Stimulated activated naive CD8-positive, alpha-beta T cell treated with anti-CD3 and anti-CD28 coated beads, Interleukin-15, Interleukin-2, amounts not matched to agents 100 U/mL and 50 U/mL, for 24 hours (primary cell): ENCODE data around the gene TMEM187.
A peak's percentile ranks its signal among the peaks of the same experiment; 100 is the strongest.

Source experiments
- ATAC-seq: fragments of 150-1000 bp; cut with Tn5 transposase; one replicate; pipeline ENCODE4 v1.10.0; 2021
- DNase-seq: peaks from one replicate; pipeline ENCODE4 v3.0.0; 2021

The TMEM187 gene

GRCh38 chrX:153934762-153935325 is 37.7 kb upstream of the TMEM187 start, which contains the start of gene NAA10:
NAA10 (minus strand) TSS chrX:153935037; CDS start chrX:153934904, 133 bp downstream.
- ATAC-seq, result peak; percentile 91
- peak; percentile 74 for DNase-seq

- no peak for DNase-seq
- no peak for ATAC-seq
Measured at GRCh38 chrX:153935326-153935851, 37.2 kb upstream of the TMEM187 start.

- ATAC-seq (no peak), DNase-seq (no peak)
Measured at GRCh38 chrX:153937056-153937455, 35.5 kb upstream of the TMEM187 start.

- no peak for ATAC-seq
- DNase-seq, result no peak
Measured at GRCh38 chrX:153938226-153938786, 34.2 kb upstream of the TMEM187 start.

- no peak for DNase-seq
- ATAC-seq, result no peak
Measured at GRCh38 chrX:153939573-153939972, 33.0 kb upstream of the TMEM187 start.

- ATAC-seq, result no peak
- DNase-seq, result peak; percentile 16
Measured at GRCh38 chrX:153941336-153942252, 31.0 kb upstream of the TMEM187 start.

GRCh38 chrX:153944140-153944799 is 28.3 kb upstream of the TMEM187 start, which contains the start of gene RENBP:
RENBP (minus strand) TSS chrX:153944643; CDS start chrX:153944610, 33 bp downstream.
- DNase-seq (peak; percentile 57), ATAC-seq (peak; percentile 12)

GRCh38 chrX:153944800-153945150 is 27.8 kb upstream of the TMEM187 start:
- ATAC-seq (no peak), DNase-seq (no peak)

GRCh38 chrX:153945956-153946943 is 26.3 kb upstream of the TMEM187 start:
- ATAC-seq, result no peak

GRCh38 chrX:153947009-153947769 is 25.4 kb upstream of the TMEM187 start:
- DNase-seq, result peak; percentile 83

More at GRCh38 chrX:153945956-153946943, 26.3 kb upstream of the TMEM187 start:
- no peak for DNase-seq

GRCh38 chrX:153948002-153948466 is 24.5 kb upstream of the TMEM187 start:
- no peak for ATAC-seq

More at GRCh38 chrX:153947009-153947769, 25.4 kb upstream of the TMEM187 start:
- ATAC-seq, result peak; percentile 81

GRCh38 chrX:153948847-153949805 is 23.4 kb upstream of the TMEM187 start:
- DNase-seq (peak; percentile 16), ATAC-seq (no peak)

More at GRCh38 chrX:153948002-153948466, 24.5 kb upstream of the TMEM187 start:
- no peak for DNase-seq

- ATAC-seq (no peak), DNase-seq (no peak)
Measured at GRCh38 chrX:153950127-153950526, 22.4 kb upstream of the TMEM187 start.

GRCh38 chrX:153951683-153952372 is 20.7 kb upstream of the TMEM187 start:
- DNase-seq (no peak), ATAC-seq (no peak)

GRCh38 chrX:153952373-153953026 is 20.1 kb upstream of the TMEM187 start:
- DNase-seq, result no peak

GRCh38 chrX:153953342-153953830 is 19.2 kb upstream of the TMEM187 start:
- peak; percentile 83 for DNase-seq
- ATAC-seq, result peak; percentile 73

More at GRCh38 chrX:153952373-153953026, 20.1 kb upstream of the TMEM187 start:
- no peak for ATAC-seq

- DNase-seq (no peak), ATAC-seq (no peak)
Measured at GRCh38 chrX:153953892-153954557, 18.5 kb upstream of the TMEM187 start.
